ENCODE data around the gene ACYP2.

DNA sequence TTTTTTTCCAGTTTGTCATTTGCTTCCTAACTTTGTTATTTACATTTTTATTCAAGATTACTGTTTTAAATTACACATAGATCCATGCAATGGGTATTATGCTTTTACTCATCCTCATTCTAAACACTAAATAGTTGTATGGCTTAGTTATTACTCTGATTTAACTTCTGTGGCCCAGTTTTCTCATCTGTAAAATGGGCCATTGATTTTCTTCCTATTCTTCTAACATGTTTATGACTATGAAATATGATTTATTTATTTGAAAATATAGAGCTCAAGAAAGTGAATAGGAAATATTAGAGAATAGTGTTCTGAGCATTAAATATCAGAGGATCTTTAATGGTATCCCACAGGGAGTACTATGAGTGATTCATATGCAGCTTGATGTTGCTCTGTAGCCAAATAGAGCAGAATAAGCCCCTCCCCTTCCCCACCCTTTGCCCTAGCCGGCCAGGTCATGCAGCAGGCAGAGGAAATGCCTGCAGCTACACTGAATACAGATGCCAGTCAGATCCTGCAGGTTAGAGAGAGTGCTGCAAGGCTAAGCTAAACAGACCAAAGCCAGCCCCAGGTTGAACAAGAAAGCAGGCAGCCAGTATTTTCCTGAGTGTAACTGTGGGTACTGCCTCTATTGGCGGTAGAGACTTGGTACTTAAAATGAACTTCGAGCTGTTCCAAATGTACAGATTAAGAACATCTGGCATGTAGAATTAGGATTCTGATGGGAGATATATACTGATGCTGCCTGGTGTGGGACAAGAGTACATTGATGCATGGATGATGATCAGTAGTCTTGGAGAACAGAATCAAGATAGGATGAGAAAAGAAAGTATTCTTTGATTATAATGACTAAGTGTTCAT lies 11.7 kb upstream of the ACYP2 start:
- TF ChIP-seq, protein P1, sequence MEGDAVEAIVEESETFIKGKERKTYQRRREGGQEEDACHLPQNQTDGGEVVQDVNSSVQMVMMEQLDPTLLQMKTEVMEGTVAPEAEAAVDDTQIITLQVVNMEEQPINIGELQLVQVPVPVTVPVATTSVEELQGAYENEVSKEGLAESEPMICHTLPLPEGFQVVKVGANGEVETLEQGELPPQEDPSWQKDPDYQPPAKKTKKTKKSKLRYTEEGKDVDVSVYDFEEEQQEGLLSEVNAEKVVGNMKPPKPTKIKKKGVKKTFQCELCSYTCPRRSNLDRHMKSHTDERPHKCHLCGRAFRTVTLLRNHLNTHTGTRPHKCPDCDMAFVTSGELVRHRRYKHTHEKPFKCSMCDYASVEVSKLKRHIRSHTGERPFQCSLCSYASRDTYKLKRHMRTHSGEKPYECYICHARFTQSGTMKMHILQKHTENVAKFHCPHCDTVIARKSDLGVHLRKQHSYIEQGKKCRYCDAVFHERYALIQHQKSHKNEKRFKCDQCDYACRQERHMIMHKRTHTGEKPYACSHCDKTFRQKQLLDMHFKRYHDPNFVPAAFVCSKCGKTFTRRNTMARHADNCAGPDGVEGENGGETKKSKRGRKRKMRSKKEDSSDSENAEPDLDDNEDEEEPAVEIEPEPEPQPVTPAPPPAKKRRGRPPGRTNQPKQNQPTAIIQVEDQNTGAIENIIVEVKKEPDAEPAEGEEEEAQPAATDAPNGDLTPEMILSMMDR (IDR thresholded peaks at IDR 0.05), result no peak
- TF ChIP-seq POLR2A (IDR thresholded peaks at IDR 0.05), result no peak
